ENCODE results near the gene EXOC3L2.

DNA sequence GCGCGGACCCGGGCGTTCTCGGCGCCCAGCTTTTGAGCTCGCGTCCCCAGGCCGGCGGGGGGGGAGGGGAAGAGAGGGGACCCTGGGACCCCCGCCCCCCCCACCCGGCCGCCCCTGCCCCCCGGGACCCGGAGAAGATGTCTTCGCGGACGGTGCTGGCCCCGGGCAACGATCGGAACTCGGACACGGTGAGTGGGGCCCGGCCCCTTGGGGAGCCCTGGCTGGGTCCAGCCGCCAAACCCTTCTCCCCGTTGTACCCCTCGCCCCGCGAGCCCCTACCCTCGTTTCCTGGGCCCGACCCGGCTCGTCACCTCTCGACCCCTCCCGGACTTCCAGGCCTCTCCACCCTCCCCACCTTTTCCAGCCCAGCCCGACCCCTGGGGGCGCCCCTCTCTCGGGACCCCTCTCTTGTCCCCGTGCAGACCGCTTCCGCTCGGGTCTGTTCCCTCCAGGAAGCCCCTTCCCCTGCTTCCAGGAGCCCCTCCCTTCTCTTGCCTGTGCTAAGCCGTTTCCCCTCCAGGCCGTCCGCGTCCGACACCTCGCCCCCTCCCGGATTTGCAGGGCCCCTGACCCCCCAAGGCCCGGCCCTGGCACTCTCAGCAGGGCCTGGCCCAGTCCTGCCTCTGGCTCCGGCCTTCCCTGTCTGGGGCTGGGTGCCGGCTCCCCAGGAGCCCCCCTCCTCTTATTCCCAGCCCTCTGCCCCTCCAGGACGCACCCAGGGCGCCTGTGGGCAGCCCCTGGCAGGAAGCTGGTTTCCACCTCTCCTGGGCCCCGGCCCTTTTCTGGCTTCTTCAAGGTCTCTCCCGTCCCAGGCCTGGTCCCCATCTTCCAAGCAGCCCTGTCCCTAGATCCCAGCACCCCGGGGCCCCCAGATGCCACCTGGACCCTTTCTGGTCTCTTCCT, 6.5 kb upstream of the EXOC3L2 start:
- no peak for TF ChIP-seq EZH2phosphoT487 (IDR thresholded peaks at IDR 0.05; ENCODE audit: borderline replicate concordance, low read length)
- TF ChIP-seq, protein P1, sequence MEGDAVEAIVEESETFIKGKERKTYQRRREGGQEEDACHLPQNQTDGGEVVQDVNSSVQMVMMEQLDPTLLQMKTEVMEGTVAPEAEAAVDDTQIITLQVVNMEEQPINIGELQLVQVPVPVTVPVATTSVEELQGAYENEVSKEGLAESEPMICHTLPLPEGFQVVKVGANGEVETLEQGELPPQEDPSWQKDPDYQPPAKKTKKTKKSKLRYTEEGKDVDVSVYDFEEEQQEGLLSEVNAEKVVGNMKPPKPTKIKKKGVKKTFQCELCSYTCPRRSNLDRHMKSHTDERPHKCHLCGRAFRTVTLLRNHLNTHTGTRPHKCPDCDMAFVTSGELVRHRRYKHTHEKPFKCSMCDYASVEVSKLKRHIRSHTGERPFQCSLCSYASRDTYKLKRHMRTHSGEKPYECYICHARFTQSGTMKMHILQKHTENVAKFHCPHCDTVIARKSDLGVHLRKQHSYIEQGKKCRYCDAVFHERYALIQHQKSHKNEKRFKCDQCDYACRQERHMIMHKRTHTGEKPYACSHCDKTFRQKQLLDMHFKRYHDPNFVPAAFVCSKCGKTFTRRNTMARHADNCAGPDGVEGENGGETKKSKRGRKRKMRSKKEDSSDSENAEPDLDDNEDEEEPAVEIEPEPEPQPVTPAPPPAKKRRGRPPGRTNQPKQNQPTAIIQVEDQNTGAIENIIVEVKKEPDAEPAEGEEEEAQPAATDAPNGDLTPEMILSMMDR (conservative IDR thresholded peaks at IDR 0.05; ENCODE audit: low read depth, low read length) = no peak
